M059J (cell line): Measurements from ENCODE around the gene STK39. TPM values are rescaled to one million over a fixed set of nuclear protein-coding genes. Genes with fewer than 3 reads are reported as not detected.

Experiments
- DNase-seq: peaks from one replicate; pipeline ENCODE4 v3.0.0-alpha.2; 2012; ENCODE audit warnings: low read depth
- total RNA-seq: library from RNA; depleted of rRNA; stranded (reverse); fragments of >200 nt; shearing (Covaris generic); gene quantifications from 2 replicates; pipeline ENCODE4 v1.2.3, GENCODE V29; 2014

Gene STK39
- total RNA-seq, 1 experiment from 2014 or later = 14.4 TPM

- no peak for DNase-seq
Observed at GRCh38 chr2:168243061-168243460, 4.3 kb downstream of the STK39 start.

- no peak for DNase-seq
Observed at GRCh38 chr2:168241746-168242145, 5.6 kb downstream of the STK39 start.

DNA sequence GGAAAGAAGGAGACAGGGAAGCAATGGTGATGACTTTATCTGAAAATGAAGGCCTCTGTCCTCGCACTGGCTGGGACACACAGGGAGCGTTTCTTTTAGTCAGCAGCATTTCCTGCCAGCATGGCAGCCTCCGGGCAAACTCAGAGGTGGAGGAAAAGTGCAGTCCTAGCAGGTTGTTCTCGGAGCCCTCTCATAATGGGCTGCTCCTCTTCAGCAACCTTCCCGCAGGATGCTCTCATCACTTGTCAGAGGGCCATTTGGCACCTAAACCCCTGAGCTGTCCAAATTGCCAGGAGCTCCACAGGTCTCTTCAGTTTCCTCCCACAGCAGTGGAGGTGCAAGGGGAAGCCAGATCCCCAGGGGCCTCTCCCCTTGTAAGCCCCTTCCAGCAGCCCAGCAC lies 6.2 kb downstream of the STK39 start:
- DNase-seq = no peak

DNA sequence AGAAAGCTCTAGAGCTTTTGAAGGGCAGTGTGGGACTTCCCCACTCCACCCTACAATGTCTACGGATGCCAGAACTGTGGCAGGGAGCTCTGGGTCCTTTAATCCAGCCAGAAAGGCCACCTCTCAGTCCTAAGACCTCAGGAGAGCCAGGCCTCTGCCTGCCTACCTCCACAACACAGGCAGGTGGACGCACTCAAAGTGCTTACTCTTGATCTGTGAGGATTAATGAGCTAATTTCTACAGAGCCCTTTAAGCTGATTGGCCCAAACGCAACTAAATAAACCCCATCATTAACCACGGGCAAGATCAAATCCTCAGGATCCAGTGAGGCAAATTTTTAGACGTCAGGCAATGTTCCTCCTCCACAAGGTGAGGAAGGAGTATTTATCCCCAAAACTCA lies 8.1 kb downstream of the STK39 start:
- no peak for DNase-seq

DNA sequence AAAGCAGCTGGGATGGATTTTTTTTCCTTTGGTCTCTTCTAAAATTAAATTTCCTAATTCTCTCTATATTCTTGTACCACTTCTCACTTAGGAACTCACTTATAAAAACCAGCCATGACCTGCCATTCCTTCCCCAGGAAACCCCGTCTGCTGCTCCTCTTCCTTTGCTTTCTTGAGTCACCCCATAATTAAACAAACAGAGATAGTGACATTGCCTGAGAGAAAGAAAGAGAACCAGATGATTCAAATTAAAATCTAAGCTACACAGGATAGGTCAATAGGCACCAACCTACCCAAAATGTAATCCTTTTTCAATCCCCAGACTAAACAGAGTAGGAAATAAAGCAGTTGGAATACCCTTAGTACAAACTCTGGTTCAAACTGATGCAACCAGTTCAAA lies 9.7 kb downstream of the STK39 start:
- peak; percentile 21 for DNase-seq

DNA sequence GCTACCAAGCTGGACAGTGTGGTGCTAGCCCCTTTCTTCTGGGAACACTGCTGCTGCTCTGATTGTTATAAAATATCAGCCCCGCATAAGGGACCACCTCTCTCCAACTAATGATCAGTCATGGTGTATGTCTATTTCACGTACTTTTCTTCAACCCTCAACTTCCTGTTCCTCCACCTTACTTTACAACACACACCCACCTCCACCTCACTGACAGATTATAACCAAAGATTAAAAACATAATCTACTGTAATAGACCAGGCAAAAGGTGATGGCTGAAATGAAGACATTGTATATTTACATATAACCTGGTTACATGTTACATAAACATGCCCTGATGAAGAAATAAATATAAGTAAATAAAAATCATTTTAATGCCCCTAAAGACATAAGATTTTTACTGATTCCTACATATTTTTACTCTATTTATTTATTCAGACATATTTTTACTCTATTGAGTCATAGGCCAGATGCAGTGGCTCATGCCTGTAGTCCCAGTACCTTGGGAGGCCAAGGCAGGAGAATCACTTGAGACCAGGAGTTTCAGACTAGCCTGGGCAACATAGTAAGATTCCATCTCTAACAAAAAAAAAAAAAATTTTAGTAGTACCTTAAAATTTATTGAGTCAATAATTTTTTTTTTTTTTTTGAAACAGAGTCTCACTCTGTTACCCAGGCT lies 12.8 kb downstream of the STK39 start:
- no peak for DNase-seq

DNA sequence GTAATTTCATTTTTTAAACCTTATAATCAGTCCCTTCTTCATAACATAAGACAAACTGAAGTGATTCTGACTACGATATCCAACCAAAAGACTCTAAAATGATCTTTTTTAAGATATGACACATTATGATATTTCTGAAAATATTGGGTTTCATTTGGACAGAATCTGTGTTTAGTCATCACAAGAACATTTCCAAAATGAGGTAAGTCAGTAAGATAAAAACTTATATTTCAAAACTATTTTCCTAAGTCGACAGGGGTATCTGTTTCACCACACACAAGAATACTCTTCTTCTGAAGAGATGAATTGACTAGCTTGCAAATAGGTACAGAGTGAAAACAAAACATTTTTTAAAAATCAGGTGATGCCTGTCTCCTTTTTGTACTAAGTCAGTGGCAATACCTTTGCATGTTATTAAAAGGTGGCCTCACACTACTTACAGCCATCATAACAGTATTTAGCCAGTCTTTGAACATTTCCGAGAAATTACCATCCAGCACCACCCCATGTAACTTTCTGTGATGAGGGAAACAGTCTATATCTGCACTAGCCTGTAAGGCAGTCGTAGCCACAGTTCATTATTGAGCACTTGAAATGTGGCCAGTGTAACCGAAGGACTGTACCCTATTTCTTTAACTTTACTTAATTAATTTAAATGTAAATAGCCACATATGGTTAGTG lies 13.5 kb downstream of the STK39 start:
- DNase-seq = no peak

DNA sequence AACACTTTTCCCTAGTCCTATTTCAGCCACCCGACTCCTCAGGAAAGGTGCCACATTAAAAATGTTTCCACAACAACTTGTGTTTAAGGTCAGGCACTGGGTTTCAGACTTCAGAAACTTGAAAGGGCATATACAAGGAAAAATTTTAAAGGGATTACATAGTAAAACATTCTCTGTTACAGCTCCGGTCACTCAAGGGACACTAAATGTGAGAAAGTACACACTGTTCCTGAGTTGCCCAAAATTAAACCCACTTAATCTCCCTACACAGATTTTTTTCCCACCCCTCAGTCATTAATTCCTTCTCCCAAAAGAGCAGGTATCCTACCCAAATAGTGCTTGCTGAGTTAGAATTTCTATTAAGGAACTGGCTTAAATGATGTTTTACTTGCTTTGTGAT lies 14.2 kb downstream of the STK39 start:
- DNase-seq = no peak

- DNase-seq = no peak
Observed at GRCh38 chr2:168231609-168232241, 15.7 kb downstream of the STK39 start.

GRCh38 chr2:168230389-168230788 lies 17.0 kb downstream of the STK39 start:
- no peak for DNase-seq

DNA sequence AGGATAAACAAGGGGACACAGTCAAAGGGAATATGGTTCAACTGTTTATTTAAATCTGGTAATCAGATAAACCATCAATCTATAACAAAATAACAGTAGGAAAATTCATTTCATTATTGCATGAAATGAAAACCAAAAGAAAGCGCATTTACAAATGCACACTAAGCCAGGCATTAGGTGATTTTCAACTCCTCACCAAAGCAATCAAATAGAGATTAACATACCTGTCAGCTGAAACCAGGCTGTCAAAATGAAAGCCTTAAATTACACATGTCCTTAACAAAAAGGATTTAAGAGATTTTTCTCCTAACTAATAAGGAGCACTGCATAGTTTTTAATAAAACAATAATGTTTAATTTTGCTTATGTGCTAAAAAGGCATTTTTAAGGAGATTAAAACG lies 23.0 kb downstream of the STK39 start:
- no peak for DNase-seq

- DNase-seq = no peak
Observed at GRCh38 chr2:168222088-168222487, 25.3 kb downstream of the STK39 start.

GRCh38 chr2:168220965-168221819 lies 26.2 kb downstream of the STK39 start:
- DNase-seq = peak; percentile 39

DNA sequence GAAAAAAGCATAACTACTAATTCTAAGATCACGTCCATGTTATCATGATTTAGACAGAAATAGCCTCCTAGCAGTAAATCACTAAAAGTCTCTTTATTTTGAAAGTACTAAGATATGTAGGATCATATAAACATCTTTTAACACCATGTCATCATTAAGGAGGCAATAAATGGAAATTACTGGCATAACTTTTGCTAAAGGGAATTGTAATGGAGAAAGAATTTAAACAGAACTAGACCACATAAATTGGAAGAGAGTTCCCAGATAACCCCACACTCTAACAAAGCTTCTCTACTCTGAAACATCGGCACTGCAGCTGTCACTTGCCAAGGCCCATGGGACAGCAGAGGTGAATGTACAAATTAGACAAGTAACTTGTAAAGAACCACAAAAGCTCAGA lies 29.5 kb downstream of the STK39 start:
- DNase-seq = peak; percentile 36

GRCh38 chr2:168216351-168217005 lies 30.9 kb downstream of the STK39 start:
- DNase-seq = peak; percentile 79

DNA sequence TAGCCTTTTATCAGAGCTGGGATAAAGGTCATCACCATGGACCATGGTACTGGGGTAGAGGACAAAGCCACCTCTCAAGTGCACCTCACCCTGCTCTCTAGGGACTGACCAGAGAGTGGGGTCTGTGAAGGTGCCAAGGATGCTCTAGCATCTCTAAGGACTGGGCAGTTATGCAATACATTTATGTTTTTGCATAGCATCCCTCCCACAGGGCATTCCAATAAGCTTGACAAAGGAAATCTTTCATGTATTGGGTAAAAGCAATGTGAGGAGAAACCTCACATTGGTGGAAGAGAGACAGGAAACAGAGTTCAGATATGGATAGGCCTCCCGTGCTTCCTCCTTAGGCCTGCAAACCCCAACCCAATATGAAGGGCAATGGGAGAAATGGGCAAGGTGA lies 31.6 kb downstream of the STK39 start:
- DNase-seq = no peak

- DNase-seq = no peak
Observed at GRCh38 chr2:168212866-168213265, 34.5 kb downstream of the STK39 start.

DNA sequence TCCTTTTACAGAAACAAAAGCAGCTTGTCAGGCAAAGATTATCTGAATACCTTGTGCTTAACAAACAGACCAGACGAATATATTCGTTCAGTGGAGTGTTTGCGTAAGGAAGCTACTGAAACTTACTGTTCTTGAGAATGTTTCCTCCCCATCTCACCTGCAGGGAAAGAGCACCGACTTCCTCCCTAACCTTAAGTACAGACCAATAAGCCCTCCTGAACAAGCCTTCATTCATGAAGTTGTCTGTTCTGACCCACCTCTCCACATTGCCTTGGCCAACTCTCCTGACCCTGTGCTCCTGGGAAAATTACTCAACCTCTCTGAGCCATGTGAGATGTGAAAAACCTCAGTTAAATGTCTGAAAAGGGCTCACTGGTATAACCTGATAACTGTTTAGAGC lies 35.2 kb downstream of the STK39 start:
- DNase-seq = no peak

- no peak for DNase-seq
Observed at GRCh38 chr2:168211664-168212163, 35.7 kb downstream of the STK39 start.

DNA sequence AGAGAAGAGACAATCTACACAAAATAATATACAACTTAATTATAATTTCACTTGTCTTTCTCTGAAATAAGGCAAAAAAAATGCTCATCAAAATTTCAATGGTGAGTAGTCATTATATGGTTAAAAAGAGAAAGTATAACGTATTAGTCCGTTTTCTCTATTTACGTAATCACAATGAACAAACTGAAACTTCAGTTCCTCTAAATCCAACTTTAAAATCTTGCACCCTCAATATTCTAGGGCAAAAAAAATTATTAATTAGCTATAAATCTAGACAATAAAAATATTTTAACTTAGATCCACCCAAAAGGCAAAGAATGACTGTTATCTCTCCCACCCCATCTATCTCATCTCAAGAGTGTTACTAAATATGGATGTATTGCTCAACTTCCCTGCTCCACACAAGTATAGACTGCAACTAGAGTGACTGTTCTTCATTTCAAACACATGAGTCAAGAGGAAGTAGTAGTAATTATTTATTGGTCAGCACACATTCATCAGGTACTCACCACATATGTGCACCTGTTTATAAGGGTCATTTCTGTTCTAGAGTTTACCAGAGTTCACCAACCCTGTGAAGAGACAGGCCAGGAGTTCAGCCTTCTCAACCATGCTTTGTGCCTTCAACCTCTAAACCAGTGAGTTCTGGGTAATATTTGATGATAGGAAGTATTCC lies 36.4 kb downstream of the STK39 start:
- peak; percentile 93 for DNase-seq
